Measurements from ENCODE around the gene PVR.

DNA sequence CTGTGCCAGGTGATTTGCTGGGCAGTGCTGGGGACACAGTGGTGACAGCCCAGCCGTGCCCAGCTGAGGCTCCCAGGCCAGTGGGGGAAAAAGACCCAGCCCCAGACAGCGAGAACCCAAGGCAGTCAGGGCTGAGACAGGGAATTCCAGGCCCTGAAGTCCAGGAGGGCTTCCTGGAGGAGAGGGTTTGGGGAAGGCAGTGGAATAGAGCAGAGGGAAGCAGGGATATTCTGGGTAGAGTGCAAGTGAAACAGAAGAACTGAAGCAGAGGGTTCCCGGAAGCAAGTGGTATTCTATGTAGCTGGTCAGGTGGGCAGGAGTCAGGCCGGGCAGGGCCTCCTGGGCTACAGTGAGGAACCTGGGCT is 53.9 kb downstream of the PVR start:
- TF ChIP-seq CTCF (IDR thresholded peaks at IDR 0.05; ENCODE audit: poor library complexity, severe bottlenecking): no peak
- no peak for TF ChIP-seq REST (IDR thresholded peaks at IDR 0.05; ENCODE audit: borderline replicate concordance)
- TF ChIP-seq EZH2 (IDR thresholded peaks at IDR 0.05; ENCODE audit: borderline replicate concordance, insufficient read depth, low read length, poor library complexity, severe bottlenecking): no peak
- no peak for TF ChIP-seq TAF1 (IDR thresholded peaks at IDR 0.05; ENCODE audit: low read depth)
- TF ChIP-seq RAD21 (conservative IDR thresholded peaks at IDR 0.05): no peak
- TF ChIP-seq POLR2AphosphoS5 (IDR thresholded peaks at IDR 0.05): no peak
- no peak for TF ChIP-seq MXI1 (conservative IDR thresholded peaks at IDR 0.05; ENCODE audit: poor library complexity, severe bottlenecking)
- no peak for TF ChIP-seq EP300 (conservative IDR thresholded peaks at IDR 0.05; ENCODE audit: poor library complexity, severe bottlenecking)
- no peak for TF ChIP-seq SMC3 (conservative IDR thresholded peaks at IDR 0.05; ENCODE audit: poor library complexity)

Data from neural cell (in vitro differentiated cells).